Activated CD8-positive, alpha-beta memory T cell treated with anti-CD3 and anti-CD28 coated beads for 4 hours (primary cell): ENCODE results near the gene C1orf87.

Experiments
- DNase-seq, 2 donors: peaks; one replicate each; pipeline ENCODE4 v3.0.0-alpha.2; 2020; ENCODE audit warnings: low read depth in 2 of 2

The C1orf87 gene

DNA sequence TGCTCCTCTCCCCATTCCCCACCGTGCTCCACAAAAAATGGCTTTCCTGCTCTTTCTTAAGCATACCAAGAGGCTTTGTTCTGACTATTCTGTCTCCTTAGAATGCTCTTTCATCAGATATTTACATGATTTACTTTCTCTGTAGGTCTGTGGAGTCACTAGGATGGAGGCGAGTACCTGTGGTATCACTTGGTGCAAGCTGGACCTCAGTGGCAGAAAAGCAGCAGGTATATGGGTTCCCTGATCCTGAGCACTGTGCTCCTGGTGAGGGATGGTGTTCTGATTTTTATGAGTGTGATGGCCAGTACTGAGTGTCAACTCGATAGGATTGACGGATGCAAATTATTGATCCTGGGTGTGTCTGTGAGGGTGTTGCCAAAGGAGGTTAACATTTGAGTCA is 10.0 kb downstream of the C1orf87 start:
- no peak for DNase-seq

DNA sequence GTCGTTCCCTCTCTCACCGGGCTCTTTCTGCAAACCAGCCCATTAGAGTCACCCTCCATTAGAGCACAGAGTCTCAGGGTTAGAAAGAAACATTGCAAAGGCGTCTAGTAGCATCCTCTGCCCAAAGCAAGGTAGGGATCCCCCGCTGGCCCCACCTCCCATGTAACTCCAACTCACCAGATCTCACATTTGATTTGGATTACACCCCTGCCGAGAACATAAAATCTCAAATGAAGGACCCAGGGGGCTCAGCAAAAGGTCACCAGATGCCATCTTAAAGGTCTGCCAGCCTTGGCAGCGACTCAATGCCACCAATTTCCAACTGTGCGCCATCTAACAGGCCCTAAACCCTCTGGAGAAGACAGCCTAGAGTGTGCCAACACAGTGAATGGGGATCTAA is 14.1 kb downstream of the C1orf87 start:
- DNase-seq, result no peak

DNA sequence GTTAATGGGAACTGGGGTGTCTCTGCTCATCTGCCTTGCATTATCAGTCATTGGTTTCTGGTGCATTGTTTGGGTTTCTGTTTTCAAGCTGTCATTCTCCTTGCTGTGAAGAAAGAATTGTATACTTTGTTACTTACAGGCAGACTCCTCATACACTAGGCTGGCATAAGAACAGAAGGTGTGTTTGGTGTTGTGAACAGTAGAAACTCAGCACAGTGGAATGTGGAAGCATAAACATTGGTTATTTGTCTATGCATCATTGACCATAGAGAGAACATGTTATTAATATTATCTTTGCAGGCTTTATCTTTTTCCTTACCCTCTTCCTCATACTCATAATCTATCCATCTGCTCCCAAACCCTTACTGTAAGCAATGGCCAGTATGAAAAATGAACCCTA is 18.2 kb downstream of the C1orf87 start:
- no peak for DNase-seq

DNA sequence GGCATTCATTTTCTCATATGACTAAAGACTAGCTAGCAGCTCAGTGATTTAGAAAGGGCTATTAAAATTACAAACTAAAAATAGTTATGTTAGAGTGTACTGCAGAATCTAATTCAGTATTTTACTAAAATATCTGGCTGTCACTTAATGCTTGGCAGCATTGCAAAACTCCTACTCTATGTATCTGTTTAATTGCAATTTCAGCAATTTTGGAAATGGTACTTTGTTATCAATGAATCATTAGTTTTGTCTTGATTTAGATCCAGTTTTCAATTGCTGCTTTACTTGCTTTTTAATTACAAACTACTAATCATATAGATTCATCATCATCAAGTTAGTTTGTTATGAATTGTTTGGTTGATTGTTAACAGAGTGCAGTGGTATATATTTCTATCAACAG is 19.2 kb downstream of the C1orf87 start:
- no peak for DNase-seq

DNA sequence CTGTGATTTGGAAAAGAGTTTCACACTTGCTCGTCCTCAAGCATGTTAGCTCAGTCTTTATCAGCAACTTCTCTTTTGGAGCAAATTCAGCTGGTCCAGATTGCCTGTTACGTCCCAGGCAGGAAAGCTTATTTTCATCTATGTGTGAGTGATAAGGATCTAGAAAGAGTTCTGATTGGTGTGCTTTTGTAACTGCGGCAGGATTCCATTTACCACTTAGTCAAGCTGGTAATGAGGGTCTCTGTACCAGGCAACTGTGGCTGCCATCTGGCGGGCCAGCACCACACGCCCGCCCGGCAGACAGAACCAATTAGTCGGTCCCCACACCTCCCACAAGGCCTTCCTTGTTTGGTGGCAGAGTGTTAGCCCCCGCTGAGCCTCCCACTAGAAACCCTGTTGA is 21.0 kb downstream of the C1orf87 start:
- no peak for DNase-seq

DNA sequence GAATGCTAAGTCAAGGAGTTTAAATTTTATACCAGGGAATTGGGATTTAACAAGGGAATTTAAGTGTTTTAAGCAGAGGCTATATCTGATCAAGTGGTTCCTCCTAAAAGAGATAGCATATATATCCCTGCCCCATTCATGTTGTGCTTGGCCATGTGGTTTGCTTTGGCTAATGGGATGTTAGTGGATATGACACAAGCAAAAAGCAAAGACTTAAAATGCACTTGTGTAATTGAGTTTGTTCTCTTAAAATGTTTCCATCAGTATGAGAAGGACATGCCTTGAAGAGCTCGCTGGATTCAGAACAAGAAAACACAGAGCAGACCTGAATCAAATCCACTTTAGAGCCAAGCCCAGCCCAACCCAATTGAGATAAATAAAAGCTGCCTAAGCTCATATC is 22.4 kb downstream of the C1orf87 start:
- DNase-seq, result no peak

DNA sequence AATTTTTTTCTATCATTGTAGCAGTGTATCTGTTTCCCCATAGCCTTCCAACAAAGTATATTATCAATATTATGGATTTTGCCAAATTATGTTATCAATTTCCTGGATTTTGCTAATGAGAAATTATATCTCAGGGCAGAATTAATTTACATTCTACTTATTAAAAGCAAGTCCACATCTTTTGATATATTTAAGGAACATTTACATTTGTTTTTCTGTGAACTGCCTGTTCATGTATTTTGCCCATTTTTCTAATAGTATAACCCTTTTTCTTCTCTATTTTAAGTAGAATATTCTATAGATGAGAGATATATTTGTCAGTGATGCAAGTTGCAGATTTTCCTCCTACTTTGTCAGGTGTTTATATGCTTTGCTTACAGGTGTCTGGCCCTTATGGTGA is 24.4 kb downstream of the C1orf87 start:
- DNase-seq, result no peak

DNA sequence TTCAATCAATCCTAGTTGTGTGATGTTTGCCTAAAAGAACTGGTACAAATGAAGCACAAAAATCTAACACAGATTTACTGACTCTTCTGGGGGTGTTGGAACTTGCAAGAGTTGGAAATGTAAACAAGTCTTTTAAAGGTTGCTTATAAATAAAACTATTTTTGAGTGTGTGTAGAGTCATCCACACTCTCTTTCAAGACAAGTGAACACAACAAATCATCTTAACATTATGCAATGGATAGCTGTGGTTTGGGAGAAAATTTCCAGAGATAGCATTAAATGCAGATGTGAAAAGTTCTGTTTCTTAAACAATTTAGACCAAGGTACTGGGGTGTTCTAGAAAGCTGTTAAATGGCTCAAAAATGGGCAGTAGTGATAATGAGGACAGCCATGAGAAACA is 28.7 kb downstream of the C1orf87 start:
- no peak for DNase-seq

DNA sequence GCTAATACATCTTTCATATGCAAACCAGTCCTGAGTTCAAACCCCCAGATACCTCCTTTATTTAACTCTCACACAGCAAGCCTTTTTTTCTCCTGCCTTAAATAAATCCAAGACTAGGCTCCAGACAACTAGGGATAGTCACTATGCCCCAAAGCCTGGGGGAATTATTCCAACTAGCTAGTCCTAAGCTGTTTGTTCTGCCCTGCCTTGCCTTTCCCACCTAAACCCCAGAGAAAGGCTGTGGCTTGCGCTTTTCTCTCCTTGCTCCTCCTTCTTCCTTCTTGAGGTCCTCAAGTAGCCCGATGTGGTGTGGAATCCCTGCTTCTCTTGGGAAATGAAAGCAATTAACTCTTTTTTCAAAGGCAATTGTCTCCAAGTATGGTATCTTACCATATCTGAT is 31.8 kb downstream of the C1orf87 start:
- DNase-seq, result no peak

DNA sequence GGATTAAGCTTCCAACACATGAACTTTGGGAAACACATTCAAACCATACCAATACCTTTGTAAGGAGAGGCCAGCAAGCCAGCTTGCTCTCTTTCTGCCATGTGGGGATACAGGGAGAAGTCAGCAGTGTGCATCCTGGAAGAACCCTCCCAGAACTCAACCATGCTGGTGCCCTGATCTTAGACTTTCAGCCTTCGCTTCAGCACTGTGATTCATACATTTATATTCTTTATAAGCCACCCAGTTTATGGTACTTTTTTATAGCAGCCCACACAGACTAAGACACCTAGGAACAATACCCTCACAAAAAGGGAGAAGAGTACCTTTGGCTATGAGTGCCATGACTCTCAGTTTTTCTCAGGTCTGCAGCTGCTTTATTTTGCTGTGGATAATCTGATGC is 35.9 kb downstream of the C1orf87 start:
- no peak for DNase-seq

DNA sequence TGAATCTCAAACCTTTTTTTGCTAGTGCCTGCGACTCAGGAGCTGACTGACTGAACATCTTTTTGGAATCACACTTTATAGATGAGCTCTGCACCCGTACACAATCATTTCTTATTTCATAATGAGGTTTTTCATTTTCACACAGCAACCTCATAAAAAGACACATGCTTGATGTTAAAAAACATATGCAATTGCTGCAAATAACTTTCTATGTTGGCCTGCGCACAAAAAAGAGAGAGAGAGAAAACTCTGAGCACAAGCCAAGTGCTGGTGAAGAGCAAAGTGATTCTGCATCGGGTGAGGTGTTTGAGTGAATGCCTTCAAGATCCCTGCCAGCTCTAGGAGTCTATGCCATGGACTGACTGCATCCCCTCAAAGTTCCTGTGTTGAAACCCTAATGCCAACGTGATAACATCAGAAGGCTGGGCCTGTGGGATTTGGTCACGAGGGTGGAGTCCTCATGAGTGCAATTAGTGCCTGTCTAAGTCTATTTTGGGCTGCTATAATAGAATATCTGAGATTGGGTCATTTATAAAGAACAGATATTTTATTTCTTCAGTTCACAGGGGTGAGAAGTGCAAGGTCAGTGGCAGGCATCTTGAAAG is 36.6 kb downstream of the C1orf87 start:
- DNase-seq, result no peak

DNA sequence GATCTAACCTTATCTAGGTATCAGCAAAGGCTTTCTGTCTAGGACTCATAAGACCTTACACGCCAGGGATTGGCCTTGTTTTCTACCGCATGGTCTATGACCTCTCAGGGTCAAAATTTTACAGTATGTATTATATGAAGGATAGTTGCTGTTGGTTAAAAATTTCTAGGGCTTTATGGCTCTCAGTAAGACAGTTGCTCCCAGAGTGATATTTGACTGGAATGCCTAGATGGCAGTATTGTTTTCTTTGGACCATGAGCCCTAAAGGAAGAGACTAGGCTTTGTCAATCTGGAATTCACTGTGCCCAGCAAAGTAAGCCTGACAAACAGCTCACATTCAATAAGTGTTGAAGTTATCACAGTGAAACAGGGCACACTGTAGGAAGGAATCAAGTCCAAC is 37.6 kb downstream of the C1orf87 start:
- DNase-seq, result no peak

DNA sequence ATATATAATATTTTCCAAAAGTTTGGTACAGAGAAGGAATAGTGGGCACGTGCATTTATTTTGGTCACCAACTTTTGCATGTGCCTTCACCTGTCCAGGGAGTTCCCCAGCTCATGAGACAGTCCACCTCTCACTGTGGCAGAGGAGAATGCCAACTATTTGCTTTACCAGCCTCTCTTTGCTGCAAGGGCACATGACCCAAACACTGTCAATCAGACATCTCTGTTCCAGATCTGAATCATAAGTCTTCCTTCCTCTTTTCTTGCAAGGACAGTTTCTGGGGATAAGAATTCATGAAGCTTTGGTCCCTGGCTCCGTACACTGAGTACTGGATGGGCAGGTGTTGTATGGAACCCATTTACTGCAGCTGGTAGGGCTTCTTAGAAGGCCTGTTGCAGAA is 38.6 kb downstream of the C1orf87 start:
- DNase-seq, result no peak

DNA sequence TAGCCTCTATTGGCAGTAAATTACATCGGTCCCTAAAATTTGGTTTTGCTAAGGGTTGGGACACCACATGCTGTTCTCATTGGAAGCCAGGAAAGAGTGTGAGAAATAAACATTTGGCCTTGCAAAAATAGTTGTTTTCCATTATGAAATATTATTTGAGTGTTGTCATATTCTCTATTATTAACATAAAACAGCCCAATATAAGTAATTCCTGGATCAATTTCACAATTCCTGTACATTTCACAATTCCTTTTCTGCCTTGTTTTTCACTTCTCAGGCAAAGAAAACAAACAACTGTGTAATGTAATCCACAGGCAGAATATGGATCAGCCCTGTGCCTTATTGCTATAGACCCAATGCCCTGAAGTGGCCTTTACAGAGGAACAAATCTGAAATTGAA is 40.5 kb downstream of the C1orf87 start:
- no peak for DNase-seq

DNA sequence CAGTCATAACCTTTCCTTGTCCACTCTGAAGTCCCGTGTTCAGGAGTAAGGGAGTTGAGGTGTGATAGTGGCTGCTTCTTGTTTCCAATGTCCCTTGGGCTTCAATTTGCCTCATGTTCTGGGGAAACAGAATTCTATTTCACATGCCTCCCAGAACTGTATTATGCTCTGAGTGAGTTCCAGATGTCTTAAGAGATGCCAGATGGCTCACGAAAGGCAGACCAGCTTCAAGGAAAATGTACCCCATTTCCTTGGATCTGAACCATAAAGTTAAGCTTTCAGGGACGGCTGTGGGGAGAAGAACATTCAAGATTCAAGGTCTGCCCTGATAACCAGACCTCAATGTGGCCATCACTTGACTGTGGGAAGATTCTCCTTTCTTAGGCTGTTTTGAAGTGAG is 42.4 kb downstream of the C1orf87 start:
- DNase-seq, result no peak

DNA sequence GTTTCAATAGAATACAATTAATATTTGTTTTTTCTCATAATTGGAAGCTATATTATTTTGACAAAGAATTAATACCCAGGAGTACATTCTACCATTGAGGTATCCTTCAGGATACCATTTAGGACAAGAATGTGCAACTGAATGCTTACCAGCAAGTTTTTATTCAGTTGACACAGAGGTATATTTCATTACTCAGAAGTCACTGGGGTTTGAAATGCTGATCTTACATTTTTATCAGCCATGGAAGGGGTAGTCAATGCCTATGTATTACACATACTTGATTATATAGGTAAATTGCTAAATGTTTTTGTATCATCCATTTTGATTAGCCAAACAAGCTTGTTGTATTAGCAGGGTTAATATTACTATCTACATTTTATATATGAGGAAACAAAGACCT is 48.0 kb downstream of the C1orf87 start:
- no peak for DNase-seq

DNA sequence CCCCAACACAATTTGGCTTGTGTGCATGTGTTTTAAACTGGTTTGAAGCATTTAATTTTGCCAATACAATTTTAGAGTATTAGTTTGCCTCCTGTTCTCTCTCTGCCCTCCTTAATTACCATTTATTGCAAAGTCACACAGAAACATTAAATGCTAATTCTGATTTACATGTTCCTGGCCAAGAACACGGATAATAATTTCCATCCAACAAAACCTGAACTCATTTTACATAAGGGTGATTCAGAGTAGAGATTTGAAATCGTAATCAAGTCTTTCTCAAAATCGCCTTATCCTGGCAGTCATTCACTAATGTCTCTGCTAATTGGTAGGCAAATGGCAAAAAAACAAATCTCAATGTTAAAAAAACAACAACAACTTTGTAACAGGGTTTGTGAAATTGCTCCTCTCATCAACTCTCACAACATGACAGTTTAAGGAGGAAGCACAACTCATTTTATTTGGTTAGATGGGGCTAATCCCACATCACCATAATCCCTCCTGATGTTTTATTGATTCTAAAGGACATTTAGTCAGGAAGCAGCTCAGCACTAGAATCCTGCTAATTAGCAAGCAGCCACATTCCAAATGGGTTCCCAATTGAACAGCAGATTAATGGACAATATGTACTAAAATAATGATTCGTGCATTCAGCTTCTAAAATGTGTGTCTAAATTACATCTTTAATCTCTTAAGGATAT is 55.9 kb downstream of the C1orf87 start:
- DNase-seq, result no peak

DNA sequence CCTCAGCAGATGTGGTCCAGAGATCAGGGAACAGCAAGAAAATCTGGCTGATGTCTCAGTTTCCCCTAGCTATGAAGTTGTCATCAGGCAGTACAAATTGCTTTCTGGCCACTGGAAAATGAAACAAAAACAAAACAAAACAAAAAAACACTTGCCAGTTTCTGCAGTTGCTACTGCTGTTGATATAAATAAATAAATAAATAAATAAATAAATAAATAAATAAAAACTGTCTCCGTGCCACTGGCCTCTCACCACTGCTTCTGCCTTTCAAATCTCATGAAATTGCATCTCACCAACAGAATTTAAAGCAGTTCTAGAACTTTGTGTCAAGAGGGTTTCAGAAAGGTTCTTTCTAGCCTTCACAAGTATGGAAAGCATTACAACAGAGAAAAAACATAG is 62.9 kb downstream of the C1orf87 start:
- no peak for DNase-seq

DNA sequence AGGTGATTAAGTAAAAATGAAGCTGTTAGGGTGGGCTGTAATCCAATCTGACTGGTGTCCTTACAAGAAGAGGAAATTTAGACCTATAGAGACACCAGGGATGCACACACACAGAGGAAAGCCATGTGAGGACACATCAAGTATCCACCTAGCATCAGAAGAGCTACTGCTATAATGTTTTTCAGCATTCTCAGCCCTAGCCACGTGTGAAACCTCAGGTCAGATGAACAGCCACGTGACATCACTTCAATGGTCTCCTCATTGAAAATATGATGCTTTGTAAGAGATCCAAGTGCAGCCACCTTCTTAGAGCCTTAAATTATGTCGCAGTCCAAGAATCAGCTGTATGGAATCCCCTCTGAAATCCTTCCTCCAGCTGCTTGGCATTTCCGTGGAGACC is 65.1 kb downstream of the C1orf87 start:
- DNase-seq, result no peak

DNA sequence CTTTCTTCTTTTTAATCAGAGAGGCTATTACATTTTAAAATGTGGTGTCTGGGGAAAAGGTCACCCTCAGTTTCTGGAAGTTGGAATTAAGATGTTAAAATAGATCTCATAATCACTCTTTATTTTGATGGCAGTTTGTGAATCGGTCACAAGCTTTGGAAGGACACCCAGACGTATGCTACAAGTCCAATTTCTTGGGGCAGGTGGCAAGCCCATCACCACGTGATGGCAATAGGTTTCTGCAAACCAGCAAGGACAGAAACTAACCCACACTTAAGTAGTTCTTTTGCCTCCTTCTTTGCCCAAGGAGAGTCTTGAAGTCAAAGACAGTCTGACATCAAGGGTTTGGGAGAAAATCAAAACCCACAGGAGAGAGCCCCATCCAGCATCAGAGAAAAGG is 72.9 kb downstream of the C1orf87 start:
- no peak for DNase-seq

DNA sequence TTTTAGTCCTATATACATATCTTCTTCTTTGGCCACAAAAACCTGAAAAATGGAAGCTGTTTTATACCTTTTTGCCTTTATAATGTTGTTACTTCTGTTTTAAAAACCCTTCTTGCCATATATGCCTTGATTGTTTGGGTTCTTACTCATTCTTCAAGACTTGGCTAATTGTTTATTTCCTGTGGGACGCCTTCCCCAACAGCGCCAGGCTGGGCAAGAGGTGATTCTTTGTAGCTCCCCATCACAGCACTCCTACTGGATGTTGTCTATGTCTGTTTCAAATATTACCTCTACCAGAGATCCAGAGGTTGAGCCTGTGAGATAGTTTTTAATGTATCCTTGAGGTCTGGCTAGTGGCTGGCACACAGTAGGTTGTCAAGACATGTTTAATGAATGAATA is 73.8 kb downstream of the C1orf87 start:
- no peak for DNase-seq

DNA sequence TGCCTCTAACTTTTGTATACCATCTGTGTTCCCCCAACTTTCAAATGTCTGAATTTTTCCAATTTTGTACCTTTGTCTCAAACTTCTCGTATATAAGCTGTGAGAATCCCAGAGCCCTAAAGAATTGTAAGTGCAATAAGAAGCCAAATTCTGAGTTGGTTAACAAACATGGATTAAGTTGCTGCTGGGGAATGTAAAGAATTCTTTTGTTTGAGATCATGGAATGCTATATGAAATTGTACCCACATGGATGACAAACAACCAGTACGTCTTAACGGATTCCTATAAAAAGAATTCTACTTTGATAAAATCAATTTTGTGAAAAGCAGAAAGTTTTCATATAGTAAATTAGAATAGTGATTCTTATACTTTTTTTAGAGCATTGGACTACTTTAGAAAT is 74.6 kb downstream of the C1orf87 start:
- no peak for DNase-seq

DNA sequence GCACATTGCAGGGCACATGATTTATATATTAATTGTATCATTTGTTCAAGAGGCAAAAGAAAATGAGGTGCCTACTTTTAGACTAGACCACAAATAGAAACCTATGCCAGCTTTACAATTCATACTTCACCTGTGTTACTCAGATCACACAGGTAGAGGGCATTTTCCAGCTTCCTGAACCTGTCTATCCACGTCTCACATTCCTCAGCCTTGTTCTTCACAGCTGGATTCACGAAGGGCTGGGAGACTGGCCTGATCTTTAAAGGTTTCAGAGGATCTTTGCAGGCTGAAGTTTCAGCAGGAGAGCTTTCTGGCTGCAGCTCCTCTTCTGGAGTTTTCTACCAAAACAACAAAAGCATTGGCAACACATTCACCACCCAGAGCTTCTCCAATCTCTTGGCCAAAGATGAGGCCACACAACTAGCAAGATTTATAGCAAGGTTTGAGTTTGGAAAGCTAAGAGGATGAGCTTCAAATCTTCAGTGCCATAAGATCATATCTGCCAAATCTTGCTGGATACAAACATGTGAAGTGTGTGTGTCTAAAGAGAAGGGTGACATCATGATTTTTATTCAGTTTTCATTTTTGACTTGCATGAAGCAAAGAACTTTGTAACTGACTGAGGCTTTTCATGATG is 76.0 kb downstream of the C1orf87 start:
- DNase-seq, result no peak
